ENCODE measurements around the gene NYAP2.

Gene NYAP2

DNA sequence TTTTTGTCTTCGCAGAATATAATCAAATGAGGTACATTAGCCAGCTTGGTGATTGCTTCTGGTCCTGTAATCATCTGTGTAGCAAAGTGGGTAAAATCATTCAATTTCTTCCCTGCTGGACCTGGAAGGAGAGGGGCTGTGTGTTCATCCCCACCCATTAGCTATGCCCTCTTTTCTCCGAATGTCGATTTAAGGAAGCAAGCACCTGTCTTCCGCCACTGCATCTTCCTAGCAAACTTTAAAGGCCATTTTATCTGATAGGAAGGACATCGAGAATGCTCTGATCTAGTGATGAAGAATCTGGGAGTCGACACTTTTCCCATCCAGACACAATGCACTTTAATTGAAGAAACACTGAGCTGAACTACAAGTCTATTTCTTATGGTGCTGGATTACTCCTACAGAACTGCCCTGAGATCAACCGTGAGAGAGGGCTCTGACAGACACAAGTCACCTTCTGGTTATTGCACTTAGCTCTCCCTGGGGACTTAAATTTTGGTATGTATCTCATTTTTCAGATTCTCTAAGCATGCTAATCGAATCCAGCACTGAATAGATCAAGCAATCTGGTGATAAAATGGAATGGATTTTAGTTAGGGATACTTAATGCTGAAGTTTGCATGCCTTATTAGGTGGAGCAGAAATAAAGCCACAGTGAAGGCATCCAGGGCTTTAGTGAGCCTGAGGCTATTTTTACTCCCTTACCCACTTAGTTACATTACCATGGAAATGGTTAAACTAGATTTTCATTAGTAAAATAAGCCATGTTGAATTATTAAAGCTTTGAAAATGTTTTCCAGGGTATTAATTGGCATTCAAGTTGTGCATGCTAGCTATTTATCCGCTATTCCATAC lies 1.3 kb downstream of the NYAP2 start:
- TF ChIP-seq Cebpa-rat (IDR thresholded peaks at IDR 0.05): no peak
- Histone ChIP-seq H3K4me3 (no peak overlapping the region), H3K4me1 (no peaks in the 10 kb centered on the region), H3K9ac (no peak overlapping the region), H3K9me3 (no peaks in the 10 kb centered on the region), H4K20me1 (no peaks in the 10 kb centered on the region), H3K36me3 (no peaks in the 10 kb centered on the region), H3K27ac (no peak overlapping the region), H3K4me2 (no peak overlapping the region), H3K27me3 (no peaks in the 10 kb centered on the region)

DNA sequence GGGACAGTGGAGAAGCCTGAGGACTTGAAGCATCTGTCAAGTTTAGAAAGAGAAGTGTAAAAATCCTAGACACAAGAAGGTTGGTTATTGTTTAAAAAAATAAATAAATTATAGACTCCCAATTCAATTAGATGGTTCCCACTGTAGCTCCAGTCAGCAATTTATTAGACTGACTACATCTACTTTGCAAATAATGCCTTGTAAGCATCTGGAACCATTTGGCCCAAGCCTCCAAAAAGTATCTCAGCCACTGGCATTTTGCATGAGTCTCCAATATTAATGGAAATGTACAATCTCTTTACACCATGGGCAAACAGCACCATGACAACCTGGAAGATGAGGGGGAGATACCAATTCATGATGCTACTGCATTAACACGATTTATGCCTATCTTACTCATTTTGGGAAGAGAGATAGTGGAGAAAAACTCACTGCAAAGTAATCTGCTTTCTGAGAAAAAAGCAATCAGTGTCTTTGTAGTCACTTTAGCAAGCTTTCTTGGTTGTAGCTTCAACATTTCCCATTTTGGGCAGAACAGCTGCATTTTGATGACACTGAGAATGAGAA lies 2.8 kb downstream of the NYAP2 start:
- H3K9ac ChIP-seq: no peak overlapping the region
- H3K27me3 ChIP-seq: no peaks in the 10 kb centered on the region
- TF ChIP-seq Cebpa-rat (IDR thresholded peaks at IDR 0.05): no peak
- H3K4me3 ChIP-seq: no peak overlapping the region
- H3K4me1 ChIP-seq: no peaks in the 10 kb centered on the region
- no peak overlapping the region for H3K27ac ChIP-seq
- no peaks in the 10 kb centered on the region for H3K9me3 ChIP-seq
- no peaks in the 10 kb centered on the region for H3K36me3 ChIP-seq
- no peaks in the 10 kb centered on the region for H4K20me1 ChIP-seq
- no peak overlapping the region for H3K4me2 ChIP-seq

DNA sequence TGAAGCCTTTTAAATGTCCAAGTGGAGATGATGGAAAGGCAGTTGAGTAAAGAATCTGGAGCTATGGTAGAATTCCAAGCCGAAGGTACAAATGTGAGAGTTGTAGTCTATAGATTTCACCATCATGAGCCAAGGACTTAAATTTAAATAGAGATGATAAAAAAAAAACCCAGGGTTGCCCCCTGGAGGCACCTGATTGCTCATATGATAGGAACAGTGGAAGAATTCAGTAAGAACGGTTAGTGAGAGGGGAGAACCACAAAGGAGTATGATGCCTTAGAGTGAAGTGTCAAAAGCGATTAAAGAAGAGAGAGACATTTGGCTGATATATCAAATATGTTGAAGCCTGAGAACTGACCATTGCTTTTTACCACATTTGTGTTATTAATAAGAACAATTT lies 11.9 kb downstream of the NYAP2 start:
- H3K4me1 ChIP-seq: no peaks in the 10 kb centered on the region
- no peaks in the 10 kb centered on the region for H3K9me3 ChIP-seq
- H3K4me3 ChIP-seq: no peak overlapping the region
- no peaks in the 10 kb centered on the region for H3K36me3 ChIP-seq
- no peak overlapping the region for H3K27ac ChIP-seq
- H3K4me2 ChIP-seq: no peak overlapping the region
- no peak for TF ChIP-seq Cebpa-rat (IDR thresholded peaks at IDR 0.05)
- no peak overlapping the region for H3K9ac ChIP-seq
- no peaks in the 10 kb centered on the region for H3K27me3 ChIP-seq
- no peaks in the 10 kb centered on the region for H4K20me1 ChIP-seq

DNA sequence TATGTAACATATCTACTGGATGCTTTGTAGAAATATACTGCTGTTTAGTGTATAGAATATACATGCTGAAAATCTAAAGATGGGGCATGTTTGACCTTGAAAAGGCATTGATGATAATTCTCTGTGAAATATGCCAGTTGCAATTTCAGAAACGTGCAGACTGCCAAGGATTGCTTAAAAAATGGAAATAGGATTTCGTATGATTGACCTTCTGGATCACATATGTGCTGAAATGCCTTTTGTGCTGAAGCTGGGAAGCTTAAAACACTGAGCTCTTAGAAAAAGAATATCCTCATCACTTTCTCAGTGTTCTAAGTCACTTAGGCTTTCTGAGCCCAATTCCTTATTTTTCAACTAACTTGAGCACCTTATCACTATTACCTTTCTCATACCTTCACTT lies 14.3 kb downstream of the NYAP2 start:
- Histone ChIP-seq H3K9me3 (no peaks in the 10 kb centered on the region), H3K4me3 (no peak overlapping the region), H3K36me3 (no peaks in the 10 kb centered on the region), H3K4me2 (no peak overlapping the region), H3K4me1 (no peaks in the 10 kb centered on the region), H3K9ac (no peak overlapping the region), H3K27ac (no peak overlapping the region), H4K20me1 (no peaks in the 10 kb centered on the region), H3K27me3 (no peaks in the 10 kb centered on the region)
- TF ChIP-seq Cebpa-rat (IDR thresholded peaks at IDR 0.05): no peak

DNA sequence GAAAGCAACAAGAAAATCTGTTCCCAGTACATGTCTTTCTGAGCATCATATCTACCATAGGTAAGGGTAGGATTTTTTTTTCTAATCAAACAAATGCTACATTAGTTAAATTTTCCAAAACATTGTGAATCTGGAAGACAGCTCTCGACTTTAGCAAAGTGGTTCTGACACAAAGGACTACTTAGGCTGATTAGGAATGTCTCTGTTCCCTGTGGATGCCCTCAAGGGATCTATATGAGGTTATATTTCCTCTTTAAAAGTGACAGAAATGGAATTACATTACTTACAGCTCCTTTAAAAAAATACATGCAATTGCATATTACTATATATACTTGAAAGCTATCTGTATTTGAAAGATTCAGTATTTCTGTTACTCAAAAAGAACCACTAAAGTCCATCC lies 15.4 kb downstream of the NYAP2 start:
- Histone ChIP-seq H3K4me1 (no peaks in the 10 kb centered on the region), H3K27ac (no peak overlapping the region), H4K20me1 (no peaks in the 10 kb centered on the region), H3K36me3 (no peaks in the 10 kb centered on the region), H3K4me2 (no peak overlapping the region), H3K9ac (no peak overlapping the region), H3K27me3 (no peaks in the 10 kb centered on the region), H3K4me3 (no peak overlapping the region), H3K9me3 (no peaks in the 10 kb centered on the region)
- TF ChIP-seq Cebpa-rat (IDR thresholded peaks at IDR 0.05): no peak

DNA sequence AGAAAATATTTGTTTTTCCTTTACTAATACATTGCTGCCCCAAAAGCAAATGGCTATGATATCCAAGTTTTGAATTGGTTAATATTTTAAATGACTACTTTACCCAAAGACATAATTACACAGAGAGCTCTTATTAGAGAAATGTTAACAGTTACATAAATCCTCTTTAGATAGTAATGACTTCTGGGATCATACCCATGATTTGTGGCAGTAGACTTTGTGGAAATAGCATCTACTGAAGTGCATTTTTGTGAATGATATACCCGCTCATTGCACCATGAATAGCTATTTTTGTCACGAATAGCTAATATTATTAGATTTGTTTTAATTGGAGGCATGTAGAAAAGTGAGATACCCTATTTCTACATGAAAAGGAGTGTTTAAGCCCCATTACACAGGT lies 15.8 kb downstream of the NYAP2 start:
- Histone ChIP-seq H3K27me3 (no peaks in the 10 kb centered on the region), H3K4me1 (no peaks in the 10 kb centered on the region), H3K4me3 (no peak overlapping the region), H4K20me1 (no peaks in the 10 kb centered on the region), H3K9me3 (no peaks in the 10 kb centered on the region), H3K9ac (no peak overlapping the region), H3K4me2 (no peak overlapping the region), H3K36me3 (no peaks in the 10 kb centered on the region), H3K27ac (no peak overlapping the region)
- no peak for TF ChIP-seq Cebpa-rat (IDR thresholded peaks at IDR 0.05)

DNA sequence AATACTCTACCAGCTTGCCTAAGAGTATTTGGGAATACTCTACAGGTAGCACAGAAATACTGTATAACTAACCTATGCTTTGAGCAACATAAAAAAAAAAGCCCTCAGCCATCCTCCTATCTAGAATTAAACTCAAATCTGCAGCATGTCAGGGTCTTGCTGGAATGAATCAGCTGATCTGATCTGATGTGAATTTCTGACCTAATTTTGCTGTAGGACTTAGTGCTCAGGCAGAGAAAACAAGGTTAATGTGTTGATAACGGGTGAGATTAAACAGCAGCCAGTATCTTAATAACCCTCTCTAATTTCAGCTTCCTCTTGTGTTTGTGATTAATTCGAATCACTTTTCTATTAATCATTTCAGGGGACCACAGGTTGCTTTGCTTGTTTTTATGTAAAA lies 16.3 kb downstream of the NYAP2 start:
- no peak overlapping the region for H3K4me3 ChIP-seq
- no peaks in the 10 kb centered on the region for H3K4me1 ChIP-seq
- H3K9me3 ChIP-seq: no peaks in the 10 kb centered on the region
- no peaks in the 10 kb centered on the region for H3K27me3 ChIP-seq
- no peak overlapping the region for H3K4me2 ChIP-seq
- TF ChIP-seq Cebpa-rat (IDR thresholded peaks at IDR 0.05): no peak
- H3K36me3 ChIP-seq: no peaks in the 10 kb centered on the region
- H4K20me1 ChIP-seq: no peaks in the 10 kb centered on the region
- no peak overlapping the region for H3K9ac ChIP-seq
- H3K27ac ChIP-seq: no peak overlapping the region

DNA sequence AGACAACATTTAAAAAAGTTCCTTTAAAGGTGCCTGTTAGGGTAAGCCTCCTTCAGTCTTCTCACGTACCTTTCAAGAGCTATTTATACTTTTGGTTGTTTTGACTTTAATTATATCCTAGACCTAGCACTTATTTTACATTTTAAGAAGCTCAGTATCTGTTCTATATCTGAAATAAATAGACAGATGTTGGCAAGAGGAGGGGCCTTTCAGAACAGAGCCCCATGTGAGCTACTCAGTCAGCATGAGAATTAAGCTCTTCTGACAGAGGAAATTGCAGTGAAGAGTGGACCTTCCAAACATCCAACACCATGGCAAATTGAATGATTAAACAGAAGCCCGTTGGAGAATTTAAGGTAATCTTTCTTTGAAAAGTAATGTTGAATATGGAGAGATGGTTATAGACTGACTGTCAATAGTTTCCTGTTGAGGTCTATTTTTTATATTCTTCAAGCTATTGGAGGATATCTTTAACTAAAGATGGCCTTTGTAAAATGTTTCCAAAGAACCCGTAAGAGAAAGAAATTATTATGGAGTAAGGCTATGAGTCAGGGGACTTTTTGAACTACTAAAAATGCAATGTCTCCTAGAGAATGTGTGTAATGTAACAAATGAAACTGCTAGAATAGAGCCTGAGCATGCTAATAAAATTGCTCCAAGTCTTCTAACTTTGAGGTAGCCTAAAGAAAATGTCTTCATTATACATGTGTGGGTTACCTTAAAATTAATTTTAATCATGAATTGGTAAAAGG lies 17.3 kb downstream of the NYAP2 start:
- Histone ChIP-seq H3K4me2 (no peak overlapping the region), H3K27me3 (no peaks in the 10 kb centered on the region), H3K27ac (no peak overlapping the region), H3K9ac (no peak overlapping the region), H3K9me3 (no peaks in the 10 kb centered on the region), H4K20me1 (no peaks in the 10 kb centered on the region), H3K4me1 (no peaks in the 10 kb centered on the region), H3K36me3 (no peaks in the 10 kb centered on the region), H3K4me3 (no peak overlapping the region)
- TF ChIP-seq Cebpa-rat (IDR thresholded peaks at IDR 0.05): no peak

DNA sequence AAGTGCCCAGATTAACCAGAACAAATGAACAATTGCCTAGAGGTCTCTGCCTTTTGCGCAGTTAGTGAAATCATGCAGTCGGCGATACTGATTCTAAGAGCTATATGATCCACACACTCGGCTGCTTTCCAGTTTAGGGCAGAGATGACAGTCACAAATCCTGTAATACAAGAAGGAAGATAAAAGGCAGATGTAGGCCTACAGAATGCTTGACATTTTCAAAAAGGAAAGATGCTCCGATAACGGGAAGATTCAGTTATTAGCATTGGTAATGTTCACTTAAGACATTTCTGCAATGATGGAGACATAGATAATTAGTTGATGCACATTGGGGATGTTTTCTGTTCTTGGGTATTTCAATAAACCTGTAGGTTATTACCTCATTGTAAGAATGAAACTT lies 19.5 kb downstream of the NYAP2 start:
- no peaks in the 10 kb centered on the region for H3K36me3 ChIP-seq
- no peak overlapping the region for H3K9ac ChIP-seq
- no peak overlapping the region for H3K4me2 ChIP-seq
- H3K4me1 ChIP-seq: no peaks in the 10 kb centered on the region
- TF ChIP-seq Cebpa-rat (IDR thresholded peaks at IDR 0.05): no peak
- no peaks in the 10 kb centered on the region for H3K9me3 ChIP-seq
- no peak overlapping the region for H3K27ac ChIP-seq
- H3K27me3 ChIP-seq: no peaks in the 10 kb centered on the region
- no peak overlapping the region for H3K4me3 ChIP-seq
- H4K20me1 ChIP-seq: no peaks in the 10 kb centered on the region

DNA sequence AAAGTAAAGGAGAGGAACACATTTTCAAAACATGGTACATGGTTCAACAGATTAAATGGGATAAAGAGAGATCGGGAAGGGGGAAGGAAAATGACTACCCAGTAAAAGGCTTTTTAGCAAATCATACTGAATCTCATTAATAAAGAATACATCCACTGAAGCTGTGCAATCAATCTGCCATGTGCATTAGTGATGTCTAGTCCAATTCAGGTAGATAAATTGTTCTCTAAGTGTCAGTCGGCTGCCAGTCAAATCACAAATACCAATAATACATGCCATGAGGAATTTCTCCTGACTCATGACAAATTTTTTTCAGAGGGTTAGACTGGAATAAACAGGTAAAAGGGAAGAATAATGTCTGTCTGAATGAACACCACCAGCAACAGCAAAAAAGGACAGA lies 22.6 kb downstream of the NYAP2 start:
- H3K36me3 ChIP-seq: no peaks in the 10 kb centered on the region
- H3K27ac ChIP-seq: no peak overlapping the region
- H3K4me1 ChIP-seq: no peaks in the 10 kb centered on the region
- no peak overlapping the region for H3K9ac ChIP-seq
- TF ChIP-seq Cebpa-rat (IDR thresholded peaks at IDR 0.05): no peak
- H3K4me2 ChIP-seq: no peak overlapping the region
- no peaks in the 10 kb centered on the region for H4K20me1 ChIP-seq
- H3K27me3 ChIP-seq: no peaks in the 10 kb centered on the region
- no peak overlapping the region for H3K4me3 ChIP-seq
- no peaks in the 10 kb centered on the region for H3K9me3 ChIP-seq
